ENCODE results near the gene TRAF6.
"Not testable (repeated sequence)": the region's sequence is repeated elsewhere in the genome, so short reads cannot be mapped to it uniquely, and the experiment has no call there.

TRAF6 gene, protein sequence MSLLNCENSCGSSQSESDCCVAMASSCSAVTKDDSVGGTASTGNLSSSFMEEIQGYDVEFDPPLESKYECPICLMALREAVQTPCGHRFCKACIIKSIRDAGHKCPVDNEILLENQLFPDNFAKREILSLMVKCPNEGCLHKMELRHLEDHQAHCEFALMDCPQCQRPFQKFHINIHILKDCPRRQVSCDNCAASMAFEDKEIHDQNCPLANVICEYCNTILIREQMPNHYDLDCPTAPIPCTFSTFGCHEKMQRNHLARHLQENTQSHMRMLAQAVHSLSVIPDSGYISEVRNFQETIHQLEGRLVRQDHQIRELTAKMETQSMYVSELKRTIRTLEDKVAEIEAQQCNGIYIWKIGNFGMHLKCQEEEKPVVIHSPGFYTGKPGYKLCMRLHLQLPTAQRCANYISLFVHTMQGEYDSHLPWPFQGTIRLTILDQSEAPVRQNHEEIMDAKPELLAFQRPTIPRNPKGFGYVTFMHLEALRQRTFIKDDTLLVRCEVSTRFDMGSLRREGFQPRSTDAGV

DNA sequence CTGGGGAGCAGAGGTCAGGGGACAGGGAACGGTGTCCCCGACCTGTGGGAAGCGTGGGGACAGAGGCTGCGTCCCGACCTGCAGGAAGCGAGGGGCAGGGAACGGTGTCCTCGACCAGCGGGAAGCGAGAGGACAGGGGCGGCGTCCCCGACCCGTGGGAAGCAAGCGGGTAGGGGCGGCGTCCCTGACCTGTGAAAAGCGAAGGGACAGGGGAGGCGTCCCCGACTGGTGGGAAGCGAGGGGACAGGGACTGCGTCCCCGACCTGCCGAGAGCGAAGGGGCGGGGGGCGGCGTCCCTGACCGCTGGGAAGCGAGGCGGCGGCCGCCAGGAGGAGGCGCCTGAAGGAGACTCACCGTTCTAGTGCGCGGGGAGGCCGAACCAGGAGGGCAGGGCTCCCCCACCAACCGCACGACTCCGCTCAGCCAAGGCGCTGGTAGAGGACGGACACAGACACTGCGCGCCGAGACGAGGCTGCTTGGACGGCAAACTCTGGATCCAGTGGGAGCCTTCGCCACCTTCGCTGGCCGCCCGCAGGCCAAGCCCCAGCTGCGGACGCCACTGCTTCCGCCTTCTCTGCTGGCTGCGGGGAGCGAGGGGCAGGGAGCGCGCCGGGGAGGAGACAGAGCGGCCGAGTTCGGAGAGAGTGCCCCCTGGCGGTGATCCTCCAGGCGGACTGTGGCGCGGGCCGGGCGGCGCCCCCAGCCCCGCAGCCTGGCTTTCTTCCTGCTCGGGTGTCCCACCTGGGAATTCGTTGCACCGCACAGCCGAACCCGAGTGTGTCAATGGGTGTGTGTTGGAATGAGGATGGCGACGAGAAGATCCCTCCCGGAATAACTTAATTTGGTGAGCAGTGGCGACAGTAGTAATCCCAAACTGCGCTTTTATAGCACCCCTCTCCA lies at the start of gene TRAF6:
TRAF6 (minus strand) TSS at position 579 of the 900 bp plus-strand sequence. CDS start 8,757 bp downstream, outside the sequence.
- peak; percentile 82 to 84 for DNase-seq (ENCODE audit: low read depth in 2 of 2)

DNA sequence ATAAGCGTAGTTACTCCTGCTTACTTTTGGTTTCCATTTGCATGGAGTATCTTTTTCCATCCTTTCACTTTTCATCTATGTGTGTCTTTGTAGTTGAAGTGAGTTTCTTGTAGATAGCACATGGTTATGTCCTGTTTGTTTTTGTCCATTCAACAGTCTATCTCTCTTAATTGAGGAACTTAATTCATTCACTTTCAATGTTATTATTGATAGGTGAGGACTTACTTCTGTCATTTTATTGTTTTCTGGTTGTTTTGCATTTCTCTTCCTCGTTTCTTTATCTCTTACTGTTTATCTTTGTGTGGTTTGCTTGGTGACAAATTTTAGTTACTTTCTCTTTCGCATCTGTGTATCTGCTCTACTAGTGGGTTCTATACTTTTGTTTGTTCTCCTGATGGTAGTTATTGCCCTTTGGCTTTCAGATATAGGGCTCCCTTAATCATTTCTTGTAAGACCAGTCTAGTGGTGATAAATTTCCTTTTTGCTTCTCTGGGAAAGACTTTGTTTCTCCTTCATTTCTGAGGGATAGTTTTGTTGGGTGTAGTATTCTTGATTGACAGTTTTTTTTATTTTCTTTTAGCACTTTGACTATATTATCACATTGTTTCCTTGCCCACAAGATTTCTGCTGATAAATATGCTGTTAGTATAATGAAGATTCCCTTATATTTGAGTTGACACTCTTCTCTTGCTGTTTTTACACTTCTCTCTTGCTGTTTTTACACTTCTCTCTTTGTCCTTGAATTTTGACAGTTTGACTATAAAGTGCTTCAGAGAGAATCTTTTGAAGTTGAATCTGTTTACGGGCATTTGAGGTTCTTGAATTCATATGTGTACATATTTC lies 48.7 kb upstream of the TRAF6 start:
- no peak for DNase-seq (ENCODE audit: low read depth in 2 of 2)

DNA sequence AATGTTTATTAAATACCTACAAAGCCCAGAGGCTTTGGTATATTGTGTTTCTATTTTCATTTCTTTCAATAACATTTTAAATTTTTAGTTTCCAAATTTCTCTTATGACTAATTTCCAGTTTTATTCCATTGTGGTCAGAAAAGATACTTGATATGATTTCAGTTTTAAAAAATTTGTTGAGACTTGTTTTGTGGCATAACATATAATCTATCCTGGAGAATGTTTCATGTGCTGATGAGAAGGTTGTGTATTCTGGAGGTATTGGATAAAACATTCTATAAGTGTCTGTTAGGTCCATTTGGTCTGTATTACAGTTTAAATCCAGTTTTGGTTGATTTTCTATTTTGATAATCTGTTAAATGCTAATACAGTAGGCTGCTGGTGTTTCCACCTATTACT lies 47.9 kb upstream of the TRAF6 start:
- no peak for DNase-seq (ENCODE audit: low read depth in 2 of 2)

DNA sequence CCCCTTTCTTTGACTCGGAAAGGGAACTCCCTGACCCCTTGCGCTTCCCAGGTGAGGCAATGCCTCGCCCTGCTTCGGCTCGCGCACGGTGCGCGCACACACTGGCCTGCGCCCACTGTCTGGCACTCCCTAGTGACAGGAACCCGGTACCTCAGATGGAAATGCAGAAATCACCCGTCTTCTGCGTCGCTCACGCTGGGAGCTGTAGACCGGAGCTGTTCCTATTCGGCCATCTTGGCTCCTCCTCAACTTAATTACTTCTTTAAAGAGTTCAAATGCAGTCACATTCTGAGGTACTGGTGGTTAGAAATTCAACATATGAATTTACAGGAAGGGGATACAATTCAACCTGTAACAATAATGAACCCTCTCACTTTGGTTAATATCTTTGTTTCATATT lies 47.3 kb upstream of the TRAF6 start:
- DNase-seq (ENCODE audit: low read depth in 2 of 2): not testable (repeated sequence)

DNA sequence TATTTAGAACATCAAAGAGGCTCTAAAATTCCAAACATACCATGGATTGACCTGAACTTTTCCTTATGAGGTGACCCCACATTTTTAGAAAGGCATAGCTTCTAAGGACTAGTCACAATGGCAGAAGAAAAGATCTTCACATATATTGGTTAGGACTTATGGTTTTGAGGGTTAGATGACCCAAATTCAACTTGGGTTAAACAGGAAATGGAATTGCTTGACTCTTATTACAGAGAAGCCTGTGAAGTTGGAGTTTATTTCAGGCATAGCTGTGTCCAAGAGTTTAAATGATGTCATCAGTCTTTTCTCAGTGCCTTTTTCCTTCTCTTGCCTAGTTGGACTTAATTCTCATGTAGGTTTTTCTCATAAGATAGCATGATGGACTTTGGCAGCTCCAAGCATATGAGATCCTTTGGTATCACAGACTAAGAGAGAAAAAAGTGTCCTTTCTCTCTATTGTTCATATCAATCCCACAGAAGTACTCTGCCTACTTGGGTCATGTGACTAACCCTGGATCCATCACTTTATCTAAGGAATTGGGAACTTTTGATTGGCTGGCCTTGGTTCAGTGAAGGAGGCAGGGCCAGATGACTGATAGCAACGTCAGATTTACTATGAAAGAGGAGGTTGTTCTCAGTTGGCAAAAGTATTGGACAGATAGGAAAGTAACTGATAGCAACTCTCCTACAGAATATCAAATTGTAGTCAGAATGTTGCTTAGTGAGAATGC lies 40.5 kb upstream of the TRAF6 start:
- DNase-seq (ENCODE audit: low read depth in 2 of 2): no peak

DNA sequence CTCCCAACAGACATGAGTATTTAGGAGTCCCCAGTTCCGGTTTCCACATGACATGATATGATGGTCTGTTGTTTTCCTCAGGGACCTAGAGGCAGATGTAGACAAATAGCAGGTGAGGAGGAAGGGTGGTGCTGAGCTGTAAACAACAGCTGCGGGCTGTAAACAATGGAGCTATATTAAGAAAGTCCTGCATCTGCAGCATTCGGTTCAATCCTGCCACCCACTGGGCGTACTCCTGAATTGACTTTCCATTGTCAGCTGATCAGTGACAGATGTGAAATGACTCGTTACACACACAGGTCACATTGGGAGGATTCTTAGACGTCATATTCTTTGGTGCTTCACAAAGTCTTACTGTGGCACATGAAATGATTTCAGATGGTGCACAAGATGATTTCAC lies 30.9 kb upstream of the TRAF6 start:
- DNase-seq (ENCODE audit: low read depth in 2 of 2): no peak

DNA sequence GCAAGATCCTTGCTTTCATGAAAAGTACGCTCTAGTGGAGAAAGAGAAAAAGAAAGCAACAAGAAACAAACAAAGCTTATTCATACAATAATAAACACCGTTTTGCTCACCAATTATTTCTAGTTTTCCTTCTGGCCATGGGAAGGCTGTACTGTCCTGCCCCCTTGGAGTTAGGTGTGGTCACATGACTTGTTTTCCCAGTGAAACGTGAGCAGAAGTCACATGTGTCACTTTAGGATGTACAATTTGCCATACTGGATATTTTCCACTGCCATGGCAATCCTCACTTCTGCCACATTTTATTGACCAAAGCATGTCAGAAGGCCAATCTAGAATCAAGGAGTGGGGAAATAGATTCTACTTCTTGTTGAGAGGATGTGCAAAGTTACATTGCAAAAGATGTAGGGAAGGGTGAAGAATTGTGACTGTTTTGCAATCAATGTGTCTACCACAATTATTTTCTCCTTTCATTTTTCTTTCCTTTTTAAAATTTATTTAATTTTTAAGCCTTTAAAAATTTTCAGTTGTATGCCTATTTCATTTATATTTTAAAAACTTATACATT lies 24.3 kb upstream of the TRAF6 start:
- DNase-seq (ENCODE audit: low read depth in 2 of 2): no peak

DNA sequence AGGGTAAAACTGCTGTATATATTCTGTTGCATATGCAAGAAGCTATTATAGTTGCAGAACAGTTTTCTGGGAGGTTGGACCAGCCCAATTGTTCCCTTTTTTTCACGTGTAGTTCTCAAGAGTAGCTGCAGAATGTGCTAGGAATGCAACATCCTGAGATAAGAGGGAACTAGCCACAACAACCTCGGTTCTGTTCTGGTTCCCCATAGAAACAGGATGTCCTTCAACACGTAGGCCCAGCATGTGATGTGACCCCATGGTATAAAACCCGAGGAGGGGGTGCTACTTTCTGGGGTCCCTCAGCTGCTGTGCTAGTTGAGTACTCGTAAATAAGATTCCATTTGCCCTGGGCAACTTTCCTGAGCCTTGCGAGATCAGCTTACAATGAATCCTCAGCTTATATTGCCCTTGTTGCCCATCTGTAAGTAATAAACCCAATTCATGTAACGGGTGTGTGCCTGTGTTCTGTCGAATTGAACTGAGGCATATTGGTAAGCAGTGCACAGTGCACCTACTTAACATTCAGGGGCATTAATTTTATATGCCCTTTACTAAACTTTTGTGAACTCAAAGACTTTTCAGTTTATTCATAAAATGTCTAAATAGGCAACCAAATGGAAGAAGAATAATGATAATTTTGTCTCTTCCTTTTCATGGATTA lies 23.0 kb upstream of the TRAF6 start:
- no peak for DNase-seq (ENCODE audit: low read depth in 2 of 2)

DNA sequence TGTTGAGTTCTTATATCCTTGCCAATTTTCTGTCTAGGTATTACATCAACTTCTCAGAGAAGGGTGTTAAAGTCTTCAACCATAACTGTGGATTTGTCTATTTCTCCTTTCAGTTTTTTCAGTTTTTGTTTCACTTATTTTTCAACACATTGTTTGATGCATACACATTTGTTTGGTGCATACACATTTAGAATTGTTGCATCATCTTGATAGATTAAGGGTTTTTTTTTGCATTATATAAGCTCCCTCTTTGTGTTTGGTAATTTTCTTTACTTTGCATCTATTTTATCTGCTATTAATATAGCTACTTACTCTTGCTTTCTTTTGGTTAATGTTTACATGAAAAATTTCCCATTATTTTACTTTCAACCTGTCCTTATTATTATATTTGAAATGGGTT lies 20.8 kb upstream of the TRAF6 start:
- no peak for DNase-seq (ENCODE audit: low read depth in 2 of 2)

DNA sequence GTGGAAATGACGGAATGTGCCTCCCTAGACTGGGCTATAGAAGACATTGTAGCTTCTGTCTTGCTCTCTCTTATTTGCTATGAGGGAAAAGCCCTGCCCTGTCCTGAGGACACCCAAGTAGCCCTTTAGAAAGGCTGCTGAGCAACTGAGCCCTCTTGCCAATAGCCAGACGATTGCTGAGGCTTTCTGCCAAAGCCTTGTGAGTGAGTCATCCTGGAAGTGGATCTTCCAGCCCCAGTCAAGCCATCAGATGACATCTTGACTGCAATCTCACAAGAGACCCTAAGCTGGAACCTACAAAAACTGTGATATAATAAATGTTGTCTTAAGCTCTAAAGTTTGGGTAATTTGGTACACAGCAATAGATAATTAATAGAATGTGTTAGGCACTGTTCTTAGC lies 3.9 kb upstream of the TRAF6 start:
- no peak for DNase-seq (ENCODE audit: low read depth in 2 of 2)

DNA sequence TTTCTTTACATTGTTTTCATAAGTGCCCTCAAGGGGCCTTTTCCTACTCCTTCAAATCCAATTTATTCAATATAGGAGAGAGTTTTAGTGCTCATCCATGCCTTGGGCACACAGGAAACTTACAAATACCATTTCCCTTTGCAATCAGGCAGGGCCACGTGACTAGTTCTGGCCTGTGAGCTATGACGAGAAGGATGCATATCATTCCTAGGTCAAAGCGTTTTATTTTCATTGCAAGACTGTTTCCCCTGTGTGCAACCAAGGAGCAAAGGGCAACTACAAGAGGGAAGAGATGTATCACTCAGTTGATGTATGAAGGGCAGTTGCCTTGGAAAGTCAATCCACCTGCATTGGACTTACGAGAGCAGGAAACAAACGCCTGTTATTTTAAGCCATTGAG lies 1.9 kb upstream of the TRAF6 start:
- no peak for DNase-seq (ENCODE audit: low read depth in 2 of 2)

DNA sequence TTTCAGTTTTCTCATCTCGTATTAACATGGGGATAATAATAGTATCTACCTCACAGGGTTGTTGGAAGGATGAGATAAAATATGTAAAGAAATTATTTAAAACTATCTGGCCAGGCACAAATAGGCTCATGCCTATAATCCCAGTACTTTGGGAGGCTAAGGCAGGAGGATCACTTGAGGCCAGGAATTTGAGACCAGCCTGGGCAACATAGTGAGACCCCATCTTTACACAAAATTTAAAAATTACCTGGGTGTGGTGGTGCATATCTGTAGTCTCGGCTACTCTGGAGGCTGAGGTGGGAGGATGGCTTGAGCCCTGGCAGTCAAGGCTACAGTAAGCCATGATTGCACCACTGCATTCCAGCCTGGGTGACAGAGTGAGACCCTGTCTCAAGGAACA lies 990 bp upstream of the TRAF6 start:
- not testable (repeated sequence) for DNase-seq (ENCODE audit: low read depth in 2 of 2)

DNA sequence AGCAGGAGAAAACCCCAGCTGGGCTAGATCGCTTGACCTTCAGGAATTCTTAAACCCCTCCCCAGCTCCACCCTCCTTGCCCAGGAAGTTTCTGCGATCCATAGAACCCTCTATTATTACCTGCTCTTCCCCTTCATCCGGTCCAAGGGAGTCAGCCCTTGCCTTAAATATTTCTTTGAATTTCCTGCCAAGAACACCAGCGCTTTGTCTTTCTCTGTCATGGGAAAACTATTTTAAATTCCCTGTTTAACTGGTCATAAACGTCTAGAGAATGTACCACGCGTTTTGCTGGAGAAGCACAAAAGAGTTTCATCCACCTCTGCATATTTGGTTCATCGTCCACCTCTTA lies 496 bp upstream of the TRAF6 start:
- DNase-seq (ENCODE audit: low read depth in 2 of 2): no peak

DNA sequence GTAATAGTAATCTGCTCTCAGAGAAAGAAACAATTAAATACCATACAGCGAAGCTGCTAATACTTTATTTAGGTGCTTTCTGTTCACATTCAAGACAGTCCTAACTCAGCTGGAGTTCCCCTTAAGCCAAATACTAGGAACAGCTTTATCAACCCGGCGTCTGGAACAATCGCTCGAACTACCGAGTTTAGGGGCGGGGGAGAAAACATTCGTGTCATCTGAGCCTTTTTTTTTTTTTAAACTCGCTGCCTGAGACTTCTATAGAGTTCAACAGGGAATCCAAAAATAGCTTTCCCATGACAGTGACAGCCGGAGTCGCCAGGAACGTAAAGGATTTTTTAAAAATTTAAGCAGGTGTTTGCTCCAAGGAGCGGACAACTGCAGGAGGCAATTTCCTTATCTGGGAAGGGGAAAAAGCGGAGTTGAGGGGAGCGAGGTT lies 852 bp downstream of the TRAF6 start:
- peak in 1 of 2 donors; percentile 28 for DNase-seq (ENCODE audit: low read depth in 2 of 2)

DNA sequence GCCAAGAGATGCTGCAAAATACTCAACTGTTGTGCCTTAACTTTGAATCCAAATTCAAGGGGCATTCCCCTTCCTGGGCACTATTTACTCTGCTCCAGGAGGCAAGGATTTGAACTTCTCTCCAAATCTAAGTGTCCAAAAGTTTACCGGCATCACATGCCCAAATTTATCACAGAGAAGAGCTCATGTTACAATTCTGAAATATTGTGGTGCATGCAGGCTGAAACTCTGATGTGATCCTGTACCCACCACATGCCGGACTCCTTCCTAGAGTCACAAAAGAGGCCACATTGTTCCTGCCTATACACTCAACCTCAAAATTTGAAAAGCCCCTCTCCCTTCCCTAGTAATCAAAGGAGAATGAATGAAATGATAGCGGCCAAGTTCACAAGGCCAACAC lies 1.3 kb downstream of the TRAF6 start:
- no peak for DNase-seq (ENCODE audit: low read depth in 2 of 2)

DNA sequence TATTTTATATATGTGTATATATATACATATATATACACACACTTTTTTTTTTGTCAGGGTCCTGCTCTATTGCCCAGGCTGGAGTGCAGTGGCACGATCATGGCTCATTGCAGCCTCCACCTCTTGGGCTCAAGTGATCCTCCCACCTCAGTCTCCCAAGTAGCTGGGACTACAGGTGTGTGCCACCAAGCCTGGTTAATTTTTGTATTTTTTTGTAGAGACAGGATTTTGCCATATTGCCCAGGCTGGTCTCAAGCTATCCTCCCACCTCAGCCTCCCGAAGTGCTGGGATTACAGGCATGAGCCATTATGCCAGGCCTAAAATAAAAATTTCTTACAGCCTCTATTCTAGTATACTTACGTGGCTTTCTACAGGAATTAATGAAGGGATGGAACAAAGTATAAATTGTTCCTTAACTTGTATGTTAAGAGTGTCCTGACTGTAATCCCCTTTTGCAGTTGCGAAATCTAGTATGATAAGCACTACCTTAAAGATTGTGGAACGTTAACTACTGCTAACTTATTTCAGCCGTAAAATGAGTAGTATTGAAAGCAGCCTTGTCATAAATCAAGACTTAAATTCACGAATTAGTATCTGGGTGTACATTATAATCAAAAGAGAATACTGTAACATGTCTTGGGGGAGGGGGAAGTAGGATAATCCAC lies 2.1 kb downstream of the TRAF6 start:
- DNase-seq (ENCODE audit: low read depth in 2 of 2): no peak

DNA sequence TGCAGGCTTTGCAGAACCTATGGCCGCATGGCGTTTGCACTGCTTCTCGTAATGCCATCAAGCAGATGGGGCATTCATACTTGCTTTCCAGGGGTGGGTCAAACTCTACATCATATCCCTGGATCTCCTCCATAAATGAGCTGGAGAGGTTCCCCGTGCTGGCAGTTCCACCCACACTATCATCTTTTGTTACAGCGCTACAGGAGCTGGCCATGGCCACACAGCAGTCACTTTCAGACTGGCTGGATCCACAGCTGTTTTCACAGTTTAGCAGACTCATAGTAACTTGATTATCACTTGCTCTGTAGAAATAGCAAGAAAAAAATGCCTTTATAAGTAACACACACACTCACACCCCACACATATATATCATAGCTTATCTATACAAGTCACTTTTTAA lies 8.8 kb downstream of the TRAF6 start:
- DNase-seq (ENCODE audit: low read depth in 2 of 2): no peak

DNA sequence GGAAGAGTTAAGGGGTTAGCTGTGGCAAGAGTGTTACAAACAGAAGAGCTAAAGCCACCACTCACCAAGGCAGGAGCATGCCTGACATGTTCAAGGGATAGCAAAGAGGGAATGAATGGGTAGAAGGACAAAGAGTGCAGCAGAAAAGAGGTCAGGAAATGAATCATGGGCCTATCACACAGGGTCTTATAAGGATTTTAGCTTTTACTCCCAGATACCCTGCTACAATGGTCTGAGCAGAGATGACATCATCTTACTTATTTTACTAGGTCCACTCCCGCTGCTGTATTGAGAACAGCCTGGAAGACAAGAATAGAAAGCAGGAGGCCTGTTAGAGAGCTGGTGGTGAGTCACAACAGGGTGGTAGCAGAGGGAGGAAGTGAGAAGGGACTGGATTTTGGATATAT lies 9.8 kb downstream of the TRAF6 start:
- DNase-seq (ENCODE audit: low read depth in 2 of 2): no peak

DNA sequence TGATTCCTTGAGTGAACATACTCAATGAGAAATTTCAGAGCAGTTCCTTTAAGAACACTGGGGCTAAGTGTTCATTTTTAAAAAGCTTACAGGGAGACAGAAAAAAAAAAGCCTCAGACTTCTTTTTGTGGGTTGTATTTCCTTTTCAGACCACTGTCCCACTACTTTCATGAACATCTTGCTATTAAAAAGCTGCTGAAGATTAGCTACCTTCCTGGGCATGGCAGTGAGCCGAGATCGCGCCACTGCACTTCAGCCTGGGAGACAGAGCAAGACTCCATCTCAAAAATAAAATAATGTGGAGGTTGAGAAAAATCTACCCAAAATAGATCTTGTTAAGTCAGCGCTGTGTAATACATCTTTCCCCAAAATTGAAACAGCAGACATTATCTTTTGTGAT lies 10.8 kb downstream of the TRAF6 start:
- DNase-seq (ENCODE audit: low read depth in 2 of 2): no peak

DNA sequence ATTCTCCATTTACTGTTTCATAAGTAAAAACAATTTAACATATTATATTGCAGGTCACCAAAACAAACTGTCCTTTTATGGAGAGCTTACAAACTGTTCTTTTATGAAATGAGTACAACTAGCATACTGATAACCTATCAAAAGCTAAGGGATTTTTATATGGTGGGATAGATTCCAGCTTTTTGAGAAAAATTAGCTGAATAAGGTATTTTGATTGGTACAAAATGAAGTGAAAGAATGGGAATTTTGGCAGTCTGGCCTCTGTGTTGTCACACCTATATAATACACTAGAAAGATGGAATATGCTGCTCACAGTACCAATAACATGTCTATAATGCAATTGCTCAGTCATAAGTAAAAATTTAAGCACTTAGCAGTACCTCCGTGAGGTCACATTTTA lies 11.4 kb downstream of the TRAF6 start:
- DNase-seq (ENCODE audit: low read depth in 2 of 2): no peak
